HL-60 (cell line): ENCODE data around the gene LRP1B.

ENCODE experiments used
- DNase-seq, 2 experiments: peaks; one replicate each; pipeline ENCODE4 v3.0.0-alpha.2; 2010 to 2020; ENCODE audit warnings: low read depth in 1 of 2, low spot score in 1 of 2
- H3K27ac ChIP-seq: fragments of 250-450 bp; sonication (Bioruptor Pico); replicated peaks from 2 replicates; pipeline ENCODE4 v1.5.1; 2020; ENCODE audit warnings: mild to moderate bottlenecking, moderate library complexity
- H3K27me3 ChIP-seq: fragments of 250-450 bp; sonication (Bioruptor Pico); 2 replicates; pipeline ENCODE4 v1.5.1; 2021; ENCODE audit warnings: mild to moderate bottlenecking, moderate library complexity; ENCODE audit not compliant: insufficient read depth, poor library complexity, severe bottlenecking
- H3K4me3 ChIP-seq: replicated peaks from 2 replicates; pipeline ENCODE4 v1.5.1; 2011; ENCODE audit warnings: mild to moderate bottlenecking, control low read depth, low read length; ENCODE audit not compliant: insufficient read depth
- CTCF ChIP-seq: IDR thresholded peaks from one replicate; pipeline ENCODE4 v1.5.1; 2011; ENCODE audit warnings: low read length, control low read depth, inconsistent platforms; ENCODE audit not compliant: insufficient read depth
- GABPA ChIP-seq: IDR thresholded peaks from 2 replicates; pipeline ENCODE4 v1.6.1; 2012; ENCODE audit warnings: low read depth
- POLR2AphosphoS5 ChIP-seq: IDR thresholded peaks from 2 replicates; pipeline ENCODE4 v1.6.1; 2012; ENCODE audit warnings: low read depth
- REST ChIP-seq: IDR thresholded peaks from 2 replicates; pipeline ENCODE4 v1.6.1; 2012; ENCODE audit warnings: low read depth; ENCODE audit not compliant: insufficient replicate concordance
- SPI1 ChIP-seq: IDR thresholded peaks from 2 replicates; pipeline ENCODE4 v1.6.1; 2012; ENCODE audit warnings: low read depth, mild to moderate bottlenecking, borderline replicate concordance

The LRP1B gene

GRCh38 chr2:141805302-141805701, 325.5 kb downstream of the LRP1B start:
- Histone ChIP-seq H3K27me3 (no peaks in the 10 kb centered on the region), H3K27ac (no peak overlapping the region), H3K4me3 (no peak overlapping the region)
- DNase-seq: no peak
- TF ChIP-seq CTCF (no peak), POLR2AphosphoS5 (no peak), REST (no peak), SPI1 (no peak), GABPA (no peak)

GRCh38 chr2:141796449-141796848, 334.4 kb downstream of the LRP1B start:
- DNase-seq: no peak
- Histone ChIP-seq H3K27ac (no peak overlapping the region), H3K27me3 (no peaks in the 10 kb centered on the region), H3K4me3 (no peak overlapping the region)
- no peak for TF ChIP-seq POLR2AphosphoS5
- TF ChIP-seq CTCF: no peak
- no peak for TF ChIP-seq SPI1
- no peak for TF ChIP-seq REST
- no peak for TF ChIP-seq GABPA

GRCh38 chr2:141791521-141791920, 339.3 kb downstream of the LRP1B start:
- no peak overlapping the region for H3K4me3 ChIP-seq
- TF ChIP-seq REST (no peak), CTCF (no peak), GABPA (no peak), SPI1 (no peak), POLR2AphosphoS5 (no peak)

More at GRCh38 chr2:141791521-141791920, 339.3 kb downstream of the LRP1B start:
- H3K27ac ChIP-seq: no peak overlapping the region
- no peaks in the 10 kb centered on the region for H3K27me3 ChIP-seq
- DNase-seq: no peak
